GM18867 (cell line): ENCODE data around the gene HOXA2.

Experiments
- ATAC-seq: cut with Tn5 transposase; IDR thresholded peaks from one replicate; pipeline ENCODE4 v1.9.1; 2021; ENCODE audit warnings: mild to moderate bottlenecking, moderate library complexity; ENCODE audit not compliant: unreplicated experiment

The HOXA2 gene

GRCh38 chr7:27102581-27103442, at the start of gene HOXA2:
TSS of gene HOXA2 (minus strand) at chr7:27102683. CDS start at chr7:27102500, 183 bp downstream.
- ATAC-seq, result no peak

- no peak for ATAC-seq
Observed at GRCh38 chr7:27151341-27151930, 49.0 kb upstream of the HOXA2 start.

DNA sequence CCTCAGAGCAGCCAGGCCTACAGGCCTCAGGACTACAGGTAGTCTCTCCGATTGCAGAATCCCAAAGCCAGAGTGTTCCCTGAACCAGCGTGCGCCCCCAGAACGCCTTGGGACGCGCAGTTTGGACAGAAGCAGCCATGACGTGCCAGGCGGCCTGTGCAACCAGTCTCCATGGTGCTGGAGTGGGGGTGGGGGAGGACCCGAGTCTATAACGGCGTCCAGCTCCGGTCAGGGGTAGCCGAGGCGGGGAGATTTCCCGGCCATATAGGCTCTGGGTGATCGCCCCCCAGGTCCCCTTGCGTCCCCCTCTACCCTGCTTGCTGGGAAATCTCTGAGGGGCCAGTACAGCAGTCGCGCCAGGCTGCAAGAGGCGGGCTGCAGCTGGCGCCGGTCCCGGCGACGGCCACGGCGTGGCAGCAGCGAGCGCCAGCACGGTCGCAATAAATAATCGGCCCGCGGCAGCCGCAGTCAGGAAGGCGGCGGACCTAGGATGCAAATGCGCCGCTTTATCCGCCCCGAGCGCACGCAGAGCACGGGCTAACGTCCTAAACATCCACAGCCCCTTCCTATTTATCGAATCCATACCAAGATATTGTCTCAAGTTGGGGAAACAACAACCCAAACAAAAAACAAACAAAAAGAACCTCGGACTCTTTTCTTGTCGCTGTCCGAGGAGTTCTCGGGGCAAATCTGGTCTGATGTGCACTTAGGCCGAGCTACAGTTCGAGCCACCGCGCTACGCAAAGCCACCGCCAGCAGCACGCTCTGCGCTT, 48.3 kb upstream of the HOXA2 start:
- peak; percentile 88 for ATAC-seq

DNA sequence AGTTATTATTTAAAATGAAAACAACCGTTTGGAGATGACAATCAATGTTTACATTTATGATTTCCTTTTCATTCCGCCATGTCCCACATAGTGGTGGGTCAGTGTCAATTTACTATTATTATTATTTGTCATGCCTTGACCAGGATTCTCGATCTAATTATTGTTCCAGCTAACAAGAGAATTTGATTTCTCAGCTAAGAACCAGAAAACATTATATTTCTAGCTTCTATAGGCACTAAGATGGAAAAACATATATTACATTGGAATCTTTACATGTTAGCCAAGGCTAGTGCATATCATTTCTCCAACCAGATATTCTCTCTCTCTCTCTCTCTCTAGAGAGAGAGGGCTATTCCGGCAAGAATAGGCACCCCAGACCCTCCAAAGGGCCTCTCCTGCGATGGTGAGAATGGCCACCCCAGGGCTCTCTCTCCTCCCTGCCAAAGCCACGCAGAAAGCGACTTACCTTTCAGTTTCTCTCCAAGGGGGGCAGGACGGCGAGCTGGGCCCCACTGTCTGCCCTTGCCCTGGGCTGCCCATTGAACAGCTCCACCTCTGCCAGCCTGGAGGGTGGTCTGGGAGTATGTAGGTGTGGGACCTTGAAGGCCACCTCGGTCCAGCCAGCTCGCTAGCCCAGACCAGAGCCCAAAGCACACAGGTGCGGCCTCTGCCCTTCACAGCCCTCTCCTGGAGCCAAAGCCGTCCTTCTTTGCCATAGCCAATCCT, 47.5 kb upstream of the HOXA2 start:
- ATAC-seq, result no peak

GRCh38 chr7:27148756-27149641, 46.5 kb upstream of the HOXA2 start:
- no peak for ATAC-seq

- no peak for ATAC-seq
Observed at GRCh38 chr7:27148031-27148755, 45.7 kb upstream of the HOXA2 start.

DNA sequence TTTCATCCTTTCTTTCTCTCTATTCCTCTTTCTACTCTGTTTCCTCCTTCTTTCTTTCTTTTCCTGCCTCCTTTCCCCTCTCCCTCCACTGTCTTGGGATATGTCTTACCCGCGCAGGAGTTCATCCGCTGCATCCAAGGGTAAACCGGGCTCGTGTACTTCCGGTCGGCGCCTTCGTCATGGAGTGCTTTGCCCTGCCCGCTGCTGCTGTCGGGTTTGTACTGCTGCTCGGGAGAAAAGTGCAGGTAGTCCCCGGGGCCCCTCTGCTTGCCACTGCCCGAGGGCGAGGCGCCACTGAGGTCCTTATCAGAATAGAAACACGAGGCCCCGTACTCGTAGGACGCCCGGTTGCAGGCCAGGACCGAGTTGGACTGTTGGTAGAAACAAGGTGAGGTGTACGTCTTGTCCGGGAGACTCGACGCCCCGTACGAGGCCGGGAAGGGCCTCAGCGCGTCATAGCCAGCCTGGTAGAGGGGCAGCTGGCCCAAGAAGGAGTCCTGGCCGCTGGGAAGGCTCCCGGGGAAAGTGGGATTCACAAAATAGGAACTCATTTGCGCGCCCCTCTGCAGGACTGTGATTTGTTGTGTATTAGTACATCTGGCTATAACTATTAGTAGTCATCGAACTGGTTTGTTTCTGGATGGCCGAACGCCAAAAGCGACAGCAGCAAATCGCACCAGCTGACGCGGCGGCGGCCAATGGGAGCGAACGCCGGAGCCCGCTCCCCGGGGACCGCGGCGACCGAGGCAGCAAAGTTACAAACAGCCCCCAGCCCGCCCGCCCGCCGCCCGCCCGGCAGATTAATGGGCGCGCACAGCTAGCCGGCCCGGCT, 44.9 kb upstream of the HOXA2 start, which contains the start of gene HOXA6:
Gene HOXA6, minus strand, starts transcription at position 576 of the 832 bp plus-strand sequence. Its CDS starts 25 bp downstream, at position 551.
- no peak for ATAC-seq

- no peak for ATAC-seq
Observed at GRCh38 chr7:27146491-27147198, 44.2 kb upstream of the HOXA2 start.

GRCh38 chr7:27145914-27146412, 43.5 kb upstream of the HOXA2 start:
- ATAC-seq, result no peak

DNA sequence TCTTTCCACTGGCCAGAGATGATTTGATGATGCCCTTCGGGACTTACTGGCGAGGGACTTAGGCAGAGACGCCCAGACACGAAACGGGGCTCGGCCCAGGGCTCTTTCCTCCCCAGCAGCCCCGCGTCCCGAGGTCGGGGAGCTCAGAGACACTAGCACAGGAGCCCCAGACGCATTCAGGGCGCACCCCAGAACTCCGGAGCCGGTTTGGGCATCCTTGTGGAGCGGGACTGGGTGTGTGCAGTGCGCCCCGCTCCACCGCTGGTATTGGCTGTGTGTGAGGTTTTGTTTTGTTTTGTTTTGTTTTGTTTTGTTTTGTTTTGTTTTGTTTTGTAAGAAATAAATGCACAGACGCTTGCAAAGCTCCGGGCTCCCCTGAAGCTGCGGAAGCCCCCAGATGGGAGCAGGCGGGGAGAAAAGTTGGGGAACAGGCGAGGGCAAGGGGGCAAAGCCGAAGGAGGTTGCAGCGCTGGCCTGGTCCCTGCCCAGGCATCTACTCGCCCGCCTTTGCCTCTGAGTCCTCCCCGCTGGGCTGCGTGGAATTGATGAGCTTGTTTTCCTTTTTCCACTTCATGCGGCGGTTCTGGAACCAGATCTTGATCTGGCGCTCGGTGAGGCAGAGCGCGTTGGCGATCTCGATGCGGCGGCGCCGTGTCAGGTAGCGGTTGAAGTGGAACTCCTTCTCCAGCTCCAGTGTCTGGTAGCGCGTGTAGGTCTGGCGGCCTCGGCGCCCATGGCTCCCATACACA, 42.9 kb upstream of the HOXA2 start:
- ATAC-seq, result no peak

GRCh38 chr7:27144781-27145164, 42.3 kb upstream of the HOXA2 start:
- ATAC-seq, result no peak

DNA sequence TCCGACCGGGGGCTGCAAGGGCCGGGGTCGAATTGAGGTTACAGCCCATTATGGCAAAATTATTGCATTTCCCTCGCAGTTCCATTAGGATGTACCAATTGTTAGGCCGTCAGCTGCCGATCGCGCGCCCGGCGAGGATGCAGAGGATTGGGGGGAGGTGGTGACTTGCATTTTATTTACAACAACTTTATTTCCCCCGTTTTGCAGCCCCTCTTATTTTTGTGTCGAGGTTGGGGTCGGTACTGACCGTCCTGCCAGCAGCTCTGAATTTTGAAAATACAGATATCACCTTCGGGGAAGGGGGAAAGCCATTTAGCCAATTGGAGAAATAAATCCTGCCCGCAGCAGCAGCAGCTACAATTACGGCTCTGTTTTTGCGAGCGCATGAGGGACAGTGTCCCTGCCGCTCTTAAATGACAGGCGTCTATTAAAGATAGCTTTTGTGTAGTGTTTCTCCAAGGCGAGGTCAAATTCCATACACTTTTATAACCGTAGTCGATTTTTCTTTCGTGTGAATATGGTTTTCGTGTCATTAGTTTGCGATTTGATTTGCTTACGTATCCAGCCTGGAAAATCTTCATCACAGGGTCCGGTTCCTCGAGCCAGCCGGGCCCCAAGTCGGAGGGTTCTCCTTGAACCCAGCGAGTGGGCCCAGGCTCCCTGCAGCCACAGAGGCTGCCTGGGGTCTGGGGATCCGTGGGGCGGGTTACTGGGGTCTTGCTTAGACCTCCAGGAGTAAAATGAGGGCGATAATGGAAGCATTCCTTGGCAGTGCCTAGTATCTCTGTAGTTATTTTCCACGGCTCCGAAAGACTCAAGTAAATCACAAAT, 41.7 kb upstream of the HOXA2 start:
- ATAC-seq, result no peak

DNA sequence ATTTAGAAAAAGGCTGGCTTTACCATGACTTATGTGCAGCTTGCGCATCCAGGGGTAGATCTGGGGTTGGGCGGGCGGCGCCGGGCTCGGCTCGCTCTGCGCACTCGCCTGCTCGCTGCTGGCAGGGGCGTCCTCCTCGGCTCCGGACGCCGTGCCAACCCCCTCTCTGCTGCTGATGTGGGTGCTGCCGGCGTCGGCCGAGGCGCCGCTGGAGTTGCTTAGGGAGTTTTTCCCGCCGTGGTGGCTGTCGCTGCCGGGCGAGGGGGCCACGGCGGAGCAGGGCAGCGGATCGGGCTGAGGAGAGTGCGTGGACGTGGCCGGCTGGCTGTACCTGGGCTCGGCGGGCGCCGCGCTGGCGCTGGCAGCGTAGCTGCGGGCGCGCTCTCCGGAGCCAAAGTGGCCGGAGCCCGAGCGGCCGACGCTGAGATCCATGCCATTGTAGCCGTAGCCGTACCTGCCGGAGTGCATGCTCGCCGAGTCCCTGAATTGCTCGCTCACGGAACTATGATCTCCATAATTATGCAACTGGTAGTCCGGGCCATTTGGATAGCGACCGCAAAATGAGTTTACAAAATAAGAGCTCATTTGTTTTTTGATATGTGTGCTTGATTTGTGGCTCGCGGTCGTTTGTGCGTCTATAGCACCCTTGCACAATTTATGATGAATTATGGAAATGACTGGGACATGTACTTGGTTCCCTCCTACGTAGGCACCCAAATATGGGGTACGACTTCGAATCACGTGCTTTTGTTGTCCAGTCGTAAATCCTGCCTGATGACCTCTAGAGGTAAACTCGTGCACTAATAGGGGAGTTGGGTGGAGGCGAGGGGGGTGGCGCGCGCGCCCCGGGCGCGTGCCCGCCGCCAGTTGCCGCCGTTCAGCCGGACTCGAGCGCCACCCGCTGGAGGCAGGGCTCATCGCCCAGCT, 40.8 kb upstream of the HOXA2 start, which contains the start of gene HOXA5:
Gene HOXA5, minus strand, starts transcription at position 659 of the 927 bp plus-strand sequence. Its CDS starts 74 bp downstream, at position 585.
- no peak for ATAC-seq

DNA sequence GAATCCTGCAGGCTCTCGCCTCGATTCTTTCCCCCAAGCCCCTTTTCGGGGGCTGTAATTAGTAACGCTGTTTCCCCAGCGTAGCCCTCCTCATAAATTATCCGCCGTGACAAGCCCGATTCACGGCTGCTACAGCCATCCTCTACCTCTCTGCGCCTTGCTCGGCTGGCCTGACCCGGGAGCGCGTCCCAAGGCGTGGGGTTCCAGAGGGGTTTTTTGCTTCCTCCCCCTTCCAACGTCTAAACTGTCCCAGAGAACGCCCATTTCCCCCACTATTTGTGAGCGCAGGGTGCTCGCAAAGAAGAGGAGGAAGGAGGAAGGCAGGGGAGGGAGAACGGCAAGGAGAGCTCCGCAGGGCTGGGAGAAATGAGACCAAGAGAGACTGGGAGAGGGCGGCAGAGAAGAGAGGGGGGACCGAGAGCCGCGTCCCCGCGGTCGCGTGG, 40.1 kb upstream of the HOXA2 start:
- no peak for ATAC-seq
